DOHH2 (cell line): ENCODE results near the gene FOXRED2.
"Not testable (repeated sequence)": the region's sequence is repeated elsewhere in the genome, so short reads cannot be mapped to it uniquely, and the experiment has no call there.

Source experiments
- H3F3A ChIP-seq: fragments of 200-600 bp; sonication (generic), shearing (Covaris generic); 2 replicates; pipeline ENCODE4 v1.6.0; 2016; ENCODE audit warnings: antibody characterized with exemption, mild to moderate bottlenecking; ENCODE audit not compliant: control insufficient read depth, insufficient read depth
- H3K27ac ChIP-seq: fragments of 200-600 bp; sonication (generic); 2 replicates; pipeline ENCODE4 v1.5.1; 2014; ENCODE audit warnings: low read depth, mild to moderate bottlenecking, low read length, moderate library complexity
- H3K27me3 ChIP-seq: fragments of 200-600 bp; sonication (generic); 2 replicates; pipeline ENCODE4 v1.6.1; 2014; ENCODE audit warnings: mild to moderate bottlenecking, low read length, mixed read lengths; ENCODE audit not compliant: control insufficient read depth
- H3K36me3 ChIP-seq: fragments of 200-600 bp; sonication (generic); 2 replicates; pipeline ENCODE4 v1.6.1; 2014; ENCODE audit warnings: mild to moderate bottlenecking, low read length, moderate library complexity, mixed read lengths; ENCODE audit not compliant: control insufficient read depth
- H3K4me1 ChIP-seq: fragments of 200-600 bp; sonication (generic); 2 replicates; pipeline ENCODE4 v1.6.1; 2014; ENCODE audit warnings: mild to moderate bottlenecking, low read length, mixed read lengths; ENCODE audit not compliant: control insufficient read depth
- H3K4me2 ChIP-seq: fragments of 200-600 bp; sonication (generic); 2 replicates; pipeline ENCODE4 v1.6.0; 2014; ENCODE audit warnings: mild to moderate bottlenecking, low read length, moderate library complexity
- H3K4me3 ChIP-seq: fragments of 200-600 bp; sonication (generic); 2 replicates; pipeline ENCODE4 v1.5.1; 2014; ENCODE audit warnings: mild to moderate bottlenecking, low read length, mixed read lengths
- H3K79me2 ChIP-seq: fragments of 200-600 bp; sonication (generic); 2 replicates; pipeline ENCODE4 v1.6.1; 2014; ENCODE audit warnings: mild to moderate bottlenecking, low read length, mixed read lengths; ENCODE audit not compliant: control insufficient read depth
- H3K9me2 ChIP-seq: fragments of 200-600 bp; sonication (generic); replicated peaks from 2 replicates; pipeline ENCODE4 v1.6.1; 2014; ENCODE audit warnings: mild to moderate bottlenecking, low read length, mixed read lengths; ENCODE audit not compliant: control insufficient read depth
- H3K9me3 ChIP-seq: fragments of 200-600 bp; sonication (generic); 2 replicates; pipeline ENCODE4 v1.6.1; 2014; ENCODE audit warnings: antibody characterized with exemption, low read length, mixed read lengths; ENCODE audit not compliant: control insufficient read depth, insufficient read depth
- H4K20me1 ChIP-seq: fragments of 200-600 bp; sonication (generic); 2 replicates; pipeline ENCODE4 v1.6.0; 2014; ENCODE audit warnings: low read depth, mild to moderate bottlenecking, antibody characterized with exemption, low read length, moderate library complexity; ENCODE audit not compliant: control insufficient read depth, insufficient read depth
- CTCF ChIP-seq: fragments of 200-600 bp; sonication (generic); IDR thresholded peaks from one replicate; pipeline ENCODE4 v1.5.1; 2014; ENCODE audit warnings: antibody characterized with exemption, mild to moderate bottlenecking, low read depth, low read length; ENCODE audit not compliant: poor library complexity, severe bottlenecking
- EZH2phosphoT487 ChIP-seq: fragments of 200-600 bp; sonication (generic); IDR thresholded peaks from 2 replicates; pipeline ENCODE4 v1.6.1; 2017; ENCODE audit warnings: borderline replicate concordance, mild to moderate bottlenecking, antibody characterized with exemption, low read length, moderate library complexity, mixed read lengths

FOXRED2 gene

GRCh38 chr22:36528341-36528740 is 21.5 kb upstream of the FOXRED2 start:
- Histone ChIP-seq H3K9me3 (no peaks in the 10 kb centered on the region), H3K4me3 (peak overlapping the region; percentile 96), H3K4me2 (peak overlapping the region; percentile 76), H3K9me2 (no peaks in the 10 kb centered on the region), H3K36me3 (peaks cover 55% of the 10 kb centered on the region), H3F3A (peaks cover 12% of the 10 kb centered on the region), H4K20me1 (peaks cover 17% of the 10 kb centered on the region), H3K79me2 (peaks cover 55% of the 10 kb centered on the region), H3K4me1 (peaks cover 28% of the 10 kb centered on the region), H3K27ac (peak overlapping the region; percentile 73), H3K27me3 (no peaks in the 10 kb centered on the region)
- TF ChIP-seq EZH2phosphoT487 (no peak), CTCF (no peak)

DNA sequence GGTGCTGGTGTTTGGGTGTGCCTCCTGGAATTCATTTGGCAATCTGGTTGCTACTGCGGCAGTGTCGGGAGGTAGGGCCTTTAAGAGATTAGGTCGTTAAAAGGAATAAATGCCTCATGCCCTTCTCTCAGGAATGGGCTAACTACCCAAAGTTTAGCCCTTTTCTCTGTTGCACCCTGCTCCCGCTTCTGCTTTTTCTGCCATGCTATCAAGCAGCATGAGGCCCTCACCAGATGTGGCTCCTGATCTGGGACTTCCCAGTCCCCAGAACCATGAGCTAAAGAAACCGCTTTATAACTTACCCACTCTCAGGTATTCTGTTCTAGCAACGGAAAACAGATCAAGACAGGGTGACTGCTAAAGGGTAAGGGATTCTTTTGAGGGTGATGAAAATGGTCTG is 15.8 kb upstream of the FOXRED2 start:
- Histone ChIP-seq H3K27me3 (no peaks in the 10 kb centered on the region), H3K4me1 (peaks cover 26% of the 10 kb centered on the region), H3K4me2 (no peak overlapping the region), H3K9me3 (no peaks in the 10 kb centered on the region), H3K9me2 (no peaks in the 10 kb centered on the region), H3F3A (peaks cover 15% of the 10 kb centered on the region), H4K20me1 (peaks cover 12% of the 10 kb centered on the region), H3K4me3 (no peak overlapping the region), H3K79me2 (peaks cover 55% of the 10 kb centered on the region), H3K27ac (no peak overlapping the region), H3K36me3 (peaks cover 100% of the 10 kb centered on the region)
- no peak for TF ChIP-seq EZH2phosphoT487
- no peak for TF ChIP-seq CTCF

DNA sequence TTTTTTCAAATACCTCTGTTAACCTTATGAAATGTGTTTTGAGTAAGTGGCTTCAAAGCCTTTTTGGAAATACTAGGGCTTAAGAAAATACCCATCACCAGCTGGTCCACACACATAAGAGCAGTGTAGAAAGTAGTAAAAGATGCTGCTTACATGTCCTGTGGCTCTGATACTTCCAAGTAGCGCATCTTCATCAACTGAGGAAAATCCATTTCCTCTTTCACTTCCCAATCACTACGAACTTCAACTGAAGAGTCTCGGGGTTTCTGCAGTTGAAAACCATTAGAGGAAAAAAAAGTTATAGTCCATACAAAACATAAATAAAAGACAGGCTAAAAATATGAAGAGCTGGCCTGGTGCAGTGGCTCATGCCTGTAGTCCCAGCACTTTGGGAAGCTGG is 13.6 kb upstream of the FOXRED2 start:
- H3K4me2 ChIP-seq, result no peak overlapping the region
- no peak for TF ChIP-seq EZH2phosphoT487
- TF ChIP-seq CTCF, result no peak
- no peaks in the 10 kb centered on the region for H3K9me2 ChIP-seq
- H3K9me3 ChIP-seq, result no peaks in the 10 kb centered on the region
- no peaks in the 10 kb centered on the region for H3K27me3 ChIP-seq
- no peak overlapping the region; the same call in 1 of the 2 replicates for H3K27ac ChIP-seq
- peaks cover 100% of the 10 kb centered on the region for H3K36me3 ChIP-seq
- no peaks in the 10 kb centered on the region; the same call in 1 of the 2 replicates for H4K20me1 ChIP-seq
- peaks cover 15% of the 10 kb centered on the region for H3K4me1 ChIP-seq
- H3K4me3 ChIP-seq, result no peak overlapping the region
- peaks cover 12% of the 10 kb centered on the region for H3F3A ChIP-seq
- peaks cover 33% of the 10 kb centered on the region for H3K79me2 ChIP-seq

DNA sequence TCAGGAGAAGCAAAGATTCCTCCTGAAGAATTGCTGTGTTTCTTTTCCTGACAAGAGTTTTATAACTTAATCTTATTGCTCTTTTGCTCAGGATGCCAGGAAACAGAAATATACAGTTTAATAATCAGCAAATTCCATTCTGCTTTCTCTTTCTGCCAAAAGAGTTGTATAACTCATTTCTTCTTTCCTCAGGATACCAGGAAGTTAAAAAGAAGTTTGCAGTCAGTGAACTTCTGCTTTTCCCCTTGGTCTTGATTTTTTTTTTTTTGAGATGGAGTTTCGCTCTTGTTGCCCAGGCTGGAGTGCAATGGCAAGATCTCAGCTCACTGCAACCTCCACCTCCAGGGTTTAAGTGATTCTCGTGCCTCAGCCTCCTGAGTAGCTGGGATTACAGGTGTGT is 13.1 kb upstream of the FOXRED2 start:
- H3K27me3 ChIP-seq, H3K9me2 ChIP-seq, H3K9me3 ChIP-seq, H4K20me1 ChIP-seq, H3K27ac ChIP-seq, H3K4me2 ChIP-seq, H3K4me3 ChIP-seq: not testable (repeated sequence)
- Histone ChIP-seq H3K4me1 (peaks cover 15% of the 10 kb centered on the region), H3K79me2 (peaks cover 29% of the 10 kb centered on the region), H3K36me3 (peaks cover 98% of the 10 kb centered on the region), H3F3A (peaks cover 12% of the 10 kb centered on the region)
